ENCODE data around the gene OR5K2. TPM values are rescaled to one million over a fixed set of nuclear protein-coding genes. Genes with fewer than 3 reads are reported as not detected.

Gene OR5K2
- total RNA-seq = not detected
- long read RNA-seq = 0 reads

DNA sequence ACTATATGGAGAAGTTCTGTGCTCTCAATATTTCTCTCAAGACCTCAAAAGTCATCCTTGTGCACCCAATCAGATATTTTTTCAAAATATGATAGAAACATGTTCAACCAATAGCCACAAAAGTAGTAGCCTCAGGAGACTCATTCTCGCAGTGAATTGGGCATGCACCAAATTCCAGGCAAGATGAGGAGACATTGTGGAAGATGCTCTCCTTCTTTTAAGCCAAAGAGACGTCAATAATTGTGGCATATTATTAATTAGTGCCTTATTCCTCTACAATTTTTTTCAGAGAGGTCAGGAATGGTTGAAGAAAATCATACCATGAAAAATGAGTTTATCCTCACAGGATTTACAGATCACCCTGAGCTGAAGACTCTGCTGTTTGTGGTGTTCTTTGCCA, at the start of gene OR5K2:
Gene OR5K2 (plus strand): TSS at position 301 of the 400 bp plus-strand sequence. CDS start 0 bp downstream, at position 301.
- intact Hi-C loops (cut with DNase I) = no loop called here
- DNase-seq = no peak
- no peak for ATAC-seq (ENCODE audit: poor library complexity)

DNA sequence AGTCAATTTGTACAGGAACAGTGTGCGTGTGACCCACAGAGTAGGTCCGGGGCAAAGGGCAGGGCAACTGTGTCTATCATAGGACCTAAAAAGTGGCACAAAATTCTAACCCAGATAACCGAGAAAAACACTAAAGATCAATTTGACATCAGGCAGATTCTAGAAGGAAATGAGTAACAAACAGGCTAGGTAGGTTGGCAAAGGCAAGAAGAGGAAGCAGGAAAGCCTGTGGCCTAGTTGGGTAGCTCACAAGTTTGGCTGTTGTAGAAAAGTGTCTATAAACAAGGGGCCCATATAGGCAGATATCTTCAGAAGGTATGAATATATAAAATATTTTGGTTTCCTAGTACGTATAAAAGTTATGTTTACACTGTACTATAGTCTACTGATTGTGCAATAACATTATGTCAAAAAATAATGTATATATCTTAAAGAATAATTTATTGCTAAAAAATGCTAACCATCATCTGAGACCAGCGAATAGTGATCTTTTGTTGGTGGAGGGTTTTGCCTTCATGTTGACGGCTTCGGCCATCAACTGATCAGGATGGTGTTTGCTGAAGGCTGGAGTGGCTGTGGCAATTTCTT, 47.8 kb upstream of the OR5K2 start:
- intact Hi-C loops (cut with DNase I) = no loop called here
- DNase-seq (no peak), ATAC-seq (ENCODE audit: poor library complexity) (no peak)

DNA sequence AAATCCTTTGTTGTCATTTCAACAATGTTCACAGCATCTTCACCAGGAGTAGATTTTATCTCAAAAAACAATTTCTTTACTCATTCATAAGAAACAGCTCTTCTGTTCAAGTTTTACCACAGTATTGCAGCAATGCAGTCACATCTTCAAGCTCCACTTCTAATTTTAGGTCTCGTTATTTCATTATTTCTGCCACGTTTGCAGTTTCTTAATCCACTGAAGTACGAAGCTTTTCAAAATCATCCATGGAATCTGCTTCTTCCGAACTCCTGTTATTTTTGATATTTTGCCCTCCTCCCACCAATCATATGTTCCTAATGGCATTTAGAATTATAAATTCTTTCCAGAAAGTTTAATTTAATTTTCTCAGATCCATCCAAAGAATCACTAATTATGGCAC, 47.1 kb upstream of the OR5K2 start:
- DNase-seq (no peak), ATAC-seq (ENCODE audit: poor library complexity) (no peak)
- intact Hi-C loops (cut with DNase I) = no loop called here

DNA sequence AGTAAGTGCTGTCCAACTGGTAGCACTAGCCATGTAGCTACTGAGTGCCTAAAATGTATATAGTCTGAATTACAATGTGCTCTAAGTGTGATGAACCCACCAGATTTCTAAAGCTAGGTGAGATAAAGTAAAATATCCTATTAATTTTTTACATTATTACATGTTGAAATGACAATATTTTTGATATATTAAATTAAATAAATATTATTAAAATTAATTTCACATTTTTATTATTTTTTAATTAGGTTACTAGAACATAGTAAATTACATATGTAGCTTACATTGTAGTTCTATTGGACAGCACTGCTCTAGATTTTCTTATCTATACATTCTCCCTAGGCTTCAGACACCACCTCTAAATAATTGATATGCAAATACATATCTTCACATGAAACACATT, 43.7 kb upstream of the OR5K2 start:
- intact Hi-C loops (cut with DNase I) = no loop called here
- no peak for ATAC-seq (ENCODE audit: poor library complexity)
- no peak for DNase-seq

DNA sequence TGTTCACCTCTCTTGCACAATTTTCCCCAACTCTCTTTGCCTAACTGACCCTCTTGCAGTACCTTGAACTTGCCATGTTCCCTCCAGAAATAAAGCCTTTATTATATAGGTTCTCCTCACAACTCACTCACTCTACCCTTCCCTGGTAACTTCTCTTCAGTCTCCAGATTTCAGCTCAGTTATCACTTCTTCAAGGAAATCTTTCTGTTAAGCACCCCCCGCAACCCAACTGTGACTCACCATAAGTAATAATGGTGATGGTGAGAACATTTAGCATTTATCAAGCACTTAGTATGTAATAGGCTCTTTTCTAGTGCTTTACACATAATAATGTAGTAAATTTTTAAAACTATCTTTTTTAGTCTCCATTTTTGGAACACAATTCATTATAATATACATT, 42.6 kb upstream of the OR5K2 start:
- intact Hi-C loops (cut with DNase I) = no loop called here
- DNase-seq (no peak), ATAC-seq (ENCODE audit: poor library complexity) (no peak)

DNA sequence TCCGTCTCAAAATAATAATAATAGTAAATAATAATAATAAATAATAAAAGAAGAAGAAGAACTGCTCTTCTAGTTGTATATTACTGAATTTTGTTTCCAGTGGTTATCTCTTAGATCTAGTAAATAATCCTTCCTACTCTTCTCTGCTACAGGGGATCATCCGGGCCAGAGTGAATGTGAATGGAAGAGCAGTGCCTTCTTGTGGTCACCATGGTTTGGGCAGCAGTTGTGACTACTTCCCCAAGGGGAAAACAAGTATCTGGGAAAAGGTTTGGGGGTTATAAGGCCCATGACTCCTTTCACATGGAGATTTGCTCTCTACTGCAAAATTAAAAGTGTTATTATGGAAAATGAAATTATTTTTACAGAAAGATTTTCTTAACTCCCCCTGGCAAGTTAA, 39.9 kb upstream of the OR5K2 start:
- intact Hi-C loops (cut with DNase I) = no loop called here
- ATAC-seq (ENCODE audit: poor library complexity) = no peak
- DNase-seq = no peak

DNA sequence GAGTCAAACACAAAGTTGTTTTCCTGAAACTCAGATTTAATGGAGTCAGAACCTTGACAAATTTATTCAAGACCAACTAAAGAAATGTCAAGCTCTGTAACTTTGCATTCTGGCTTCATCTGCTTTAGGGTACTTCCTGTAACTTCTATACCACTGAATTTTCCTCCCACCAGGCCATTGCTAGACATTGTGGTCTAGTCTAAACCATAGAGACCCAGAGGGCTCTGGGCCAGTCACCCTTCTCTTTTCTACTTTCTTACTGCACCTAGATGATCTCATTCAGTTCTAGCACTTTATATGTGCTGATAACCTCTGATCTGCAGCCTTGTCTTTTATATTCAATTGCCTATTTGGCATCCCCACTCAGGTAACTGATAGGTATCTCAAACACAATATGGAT, 37.3 kb upstream of the OR5K2 start:
- intact Hi-C loops (cut with DNase I) = no loop called here
- no peak for DNase-seq
- ATAC-seq (ENCODE audit: poor library complexity) = no peak

DNA sequence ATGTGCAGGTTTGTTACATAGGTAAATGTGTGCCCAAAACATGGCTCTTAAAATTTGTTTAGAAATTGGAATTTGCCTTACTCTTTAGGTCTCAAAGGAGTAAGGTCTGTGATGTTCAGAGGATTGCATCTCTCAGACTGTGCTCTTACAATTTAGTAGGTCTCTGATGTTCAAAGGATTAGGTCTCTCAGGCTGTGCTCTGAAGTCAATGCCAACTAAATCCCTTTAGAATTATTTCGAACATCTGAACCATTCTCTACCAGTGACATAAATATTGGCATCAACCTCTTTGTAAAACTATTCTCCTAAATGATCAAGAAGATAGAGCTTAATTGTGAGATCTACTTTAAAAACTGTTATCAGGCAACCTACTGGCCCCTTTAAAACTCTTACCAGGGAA, 34.6 kb upstream of the OR5K2 start, which contains the start of gene OR5K1:
Gene OR5K1 (plus strand): TSS at position 301 of the 400 bp plus-strand sequence. CDS start 6,376 bp downstream, outside the sequence.
- intact Hi-C loops (cut with DNase I) = no loop called here
- ATAC-seq (ENCODE audit: poor library complexity) = no peak
- DNase-seq = no peak

DNA sequence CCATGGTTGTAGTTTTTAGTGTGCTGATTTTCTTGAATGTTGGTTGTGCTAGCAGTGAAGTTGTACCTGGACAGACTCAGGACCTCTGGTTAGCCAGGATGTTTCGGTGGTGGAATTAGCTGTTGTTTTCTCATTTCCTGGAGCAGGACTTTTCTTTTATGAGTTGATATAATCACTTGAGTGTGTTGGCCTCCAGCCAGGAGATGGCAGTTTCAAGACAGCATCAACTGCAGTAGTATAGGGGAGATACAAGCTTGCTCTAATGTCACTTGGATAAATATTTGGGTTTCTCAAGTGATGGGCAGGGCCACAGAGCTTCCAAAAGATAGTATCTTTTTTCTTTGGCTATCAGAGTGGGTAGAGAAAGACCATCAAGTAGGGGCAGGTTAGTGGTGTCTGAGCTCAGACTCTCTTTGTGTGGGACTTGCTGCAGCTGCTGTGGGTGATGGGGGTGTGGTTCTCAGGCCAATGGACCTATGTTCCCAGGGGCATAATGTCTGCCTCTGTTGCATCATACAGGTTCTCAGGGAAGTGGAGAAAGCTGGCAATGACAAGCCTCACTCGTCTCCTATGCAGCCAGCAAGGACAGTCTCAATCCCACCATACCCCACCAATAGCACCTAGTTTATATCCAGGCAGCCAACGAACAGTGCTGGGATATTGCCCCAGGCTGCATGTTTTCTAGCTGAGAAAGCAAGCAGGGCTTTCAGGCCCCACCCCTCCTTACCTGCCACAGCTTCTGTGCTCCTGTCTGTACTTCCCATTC, 14.6 kb upstream of the OR5K2 start:
- DNase-seq = no peak
- intact Hi-C loops (cut with DNase I) = no loop called here

DNA sequence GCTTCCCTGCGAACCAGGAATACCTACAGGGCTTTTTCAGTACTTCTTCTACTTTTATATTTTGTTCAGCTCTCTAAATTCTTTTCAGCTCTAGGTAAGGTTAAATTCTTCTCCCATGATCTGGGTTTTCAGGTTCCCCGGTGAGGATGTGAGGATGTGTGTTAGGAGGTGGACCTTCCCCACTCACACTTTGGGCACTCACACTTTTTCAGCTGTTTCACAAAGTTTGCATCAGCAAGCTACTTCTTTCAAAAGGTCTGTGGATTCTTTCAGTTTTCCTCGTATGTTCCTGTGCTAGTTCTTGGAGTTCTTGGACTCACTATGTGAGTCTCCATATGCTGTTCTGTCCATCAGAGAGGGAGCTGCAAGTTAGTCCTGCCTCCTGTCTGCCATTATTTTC, 13.9 kb upstream of the OR5K2 start:
- ATAC-seq (ENCODE audit: poor library complexity) = no peak
- DNase-seq = no peak
- intact Hi-C loops (cut with DNase I) = no loop called here

More for the DNA sequence above, 14.6 kb upstream of the OR5K2 start:
- no peak for ATAC-seq (ENCODE audit: poor library complexity)

DNA sequence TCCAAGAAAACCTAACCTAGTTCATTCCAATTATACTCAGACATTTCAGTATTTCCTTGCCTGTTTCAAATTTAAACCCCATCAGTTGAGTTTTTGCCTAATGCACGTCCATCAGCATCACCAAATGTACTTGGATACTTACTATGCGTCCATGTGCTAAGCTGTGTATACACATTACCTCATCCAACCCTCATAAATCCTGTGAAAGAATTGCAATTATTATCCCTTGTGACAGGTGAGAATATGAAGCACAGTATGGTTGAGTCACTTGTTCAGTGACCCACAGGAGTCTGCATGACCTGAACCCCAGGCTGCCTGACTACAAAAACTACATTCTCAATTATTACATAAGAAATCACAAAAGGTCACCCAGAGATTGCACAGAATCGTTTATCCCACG, 2.5 kb downstream of the OR5K2 start:
- ATAC-seq (ENCODE audit: poor library complexity) (no peak), DNase-seq (no peak)
- intact Hi-C loops (cut with DNase I) = no loop called here

DNA sequence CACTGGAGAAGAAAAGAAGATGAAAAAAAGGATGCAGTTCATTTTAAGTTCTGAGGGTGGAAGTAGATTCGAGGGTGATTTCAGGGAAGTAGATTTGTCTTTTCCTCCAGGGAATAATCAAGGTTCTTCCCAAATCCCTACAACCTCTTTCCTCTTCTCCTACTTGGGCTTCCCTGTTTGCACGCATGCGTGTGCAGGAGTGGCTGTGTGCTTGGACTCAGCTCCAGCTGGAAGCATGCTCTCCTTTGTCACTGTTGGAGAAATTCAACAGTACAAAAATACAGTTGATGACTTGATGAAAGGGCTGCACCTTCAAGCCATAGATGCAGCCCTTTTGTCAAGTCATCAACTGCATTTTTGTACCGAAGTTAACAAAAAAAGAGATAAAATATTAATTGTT, 3.8 kb downstream of the OR5K2 start:
- DNase-seq = no peak
- intact Hi-C loops (cut with DNase I) = no loop called here
- ATAC-seq (ENCODE audit: poor library complexity) = no peak

DNA sequence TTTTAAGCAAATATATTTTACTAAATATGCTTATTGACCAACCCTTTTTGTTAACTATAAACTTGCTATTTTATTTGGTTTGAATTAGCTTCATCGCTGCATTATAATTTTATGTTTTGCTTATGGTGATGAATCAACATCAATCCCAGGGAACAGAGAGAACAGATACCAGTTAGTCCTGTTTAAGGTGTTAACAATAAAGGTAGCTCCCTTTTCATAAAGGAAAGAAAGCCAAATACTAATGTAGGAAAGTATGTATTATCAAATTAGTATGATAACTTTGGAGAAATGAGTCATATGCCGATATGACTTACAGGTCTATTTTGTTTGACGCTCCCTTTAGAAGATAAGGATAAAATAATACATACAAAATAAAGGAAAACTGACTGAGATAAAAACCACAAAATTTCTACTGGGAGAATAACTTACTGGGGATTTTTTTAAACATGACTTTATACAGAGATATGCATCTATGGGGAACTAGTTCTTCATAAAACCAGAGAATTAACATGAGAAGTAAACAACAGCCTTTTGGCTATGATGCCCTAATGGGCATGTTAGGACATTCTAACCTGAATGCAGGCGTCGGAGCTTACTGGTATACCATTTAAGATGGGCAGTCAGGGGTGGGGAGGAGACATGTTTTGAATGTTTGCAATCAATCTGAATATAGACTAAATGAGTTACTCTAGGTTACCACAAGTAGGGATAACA, 4.5 kb downstream of the OR5K2 start:
- DNase-seq (no peak), ATAC-seq (ENCODE audit: poor library complexity) (no peak)
- intact Hi-C loops (cut with DNase I) = no loop called here

DNA sequence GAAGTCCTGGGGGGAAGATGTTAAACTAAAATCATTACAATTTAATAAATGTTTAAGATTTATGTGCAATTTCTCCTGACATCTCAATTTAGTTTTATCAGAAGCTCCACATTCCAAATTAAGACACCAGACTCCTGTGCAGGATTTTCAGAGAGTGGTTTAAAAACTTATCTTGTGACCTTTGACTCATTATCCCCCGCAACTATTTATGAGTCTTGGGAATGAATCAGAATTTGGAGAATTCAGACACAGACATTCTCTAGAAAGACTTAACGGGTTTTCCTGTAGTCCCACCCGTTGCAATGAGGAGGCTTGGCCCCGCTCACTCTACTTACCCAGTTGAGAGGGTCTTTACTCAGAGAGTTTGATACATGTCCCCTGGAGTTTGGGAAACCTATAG, 7.1 kb downstream of the OR5K2 start:
- intact Hi-C loops (cut with DNase I) = no loop called here
- DNase-seq (no peak), ATAC-seq (ENCODE audit: poor library complexity) (no peak)

DNA sequence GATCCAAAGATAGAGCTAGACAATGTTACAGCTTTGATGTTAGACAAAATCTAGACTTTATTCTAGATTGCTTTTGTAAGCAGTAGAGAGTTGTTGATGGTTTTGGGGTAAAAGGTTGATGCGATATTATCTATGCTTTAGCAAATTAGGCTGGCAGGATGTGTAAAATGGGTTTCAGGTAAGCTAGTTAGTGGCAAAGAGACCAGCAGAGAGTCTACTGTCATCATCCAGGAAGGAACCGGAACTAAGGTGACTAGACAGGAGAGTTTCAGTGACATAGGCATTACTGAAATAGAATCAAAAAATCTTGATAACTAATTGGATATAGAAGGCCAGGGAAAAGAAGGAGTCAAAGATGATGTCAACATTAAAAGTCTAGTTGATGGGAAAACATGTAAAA, 11.1 kb downstream of the OR5K2 start:
- DNase-seq (no peak), ATAC-seq (ENCODE audit: poor library complexity) (no peak)
- intact Hi-C loops (cut with DNase I) = no loop called here

DNA sequence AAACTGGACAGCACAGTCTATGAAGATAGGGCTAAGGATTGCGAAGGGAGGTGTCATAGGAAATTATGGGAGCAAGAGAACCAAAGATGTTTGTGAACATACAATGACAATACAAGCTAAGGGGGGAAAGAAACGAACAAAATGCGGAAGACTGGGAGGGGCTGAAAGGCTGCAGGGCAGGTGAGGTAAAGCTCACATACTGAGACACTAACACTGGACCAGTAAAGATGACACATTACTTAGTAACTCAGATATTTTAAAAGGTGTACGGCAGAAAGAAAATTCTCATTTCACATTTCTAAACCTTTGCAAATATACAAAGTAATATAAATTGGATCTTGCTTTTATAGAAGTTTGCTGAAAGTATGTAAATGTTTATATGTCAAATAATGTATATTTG, 15.1 kb downstream of the OR5K2 start:
- ATAC-seq (ENCODE audit: poor library complexity) = no peak
- no peak for DNase-seq
- intact Hi-C loops (cut with DNase I) = no loop called here

DNA sequence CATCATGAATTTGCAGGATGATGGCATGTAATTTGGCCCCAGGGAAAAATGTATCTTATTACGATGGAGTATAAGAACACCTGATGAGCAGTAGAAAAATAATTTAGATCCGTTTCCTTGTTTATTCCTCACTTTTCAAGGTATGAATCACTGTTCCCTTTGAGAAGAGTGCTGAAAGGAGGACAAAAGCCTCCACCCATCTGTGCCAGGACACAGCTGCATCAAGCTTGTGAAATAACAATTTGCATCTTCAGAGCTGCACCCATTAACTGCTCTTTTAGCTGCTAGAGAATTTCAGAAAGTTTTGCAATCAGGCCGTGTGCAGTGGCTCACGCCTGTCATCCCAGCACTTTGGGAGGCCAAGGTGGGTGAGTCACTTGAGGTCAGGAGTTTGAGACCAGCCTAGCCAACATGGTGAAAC, 15.6 kb downstream of the OR5K2 start:
- intact Hi-C loops (cut with DNase I) = no loop called here
- ATAC-seq (ENCODE audit: poor library complexity) (peak; percentile 25), DNase-seq (no peak)

DNA sequence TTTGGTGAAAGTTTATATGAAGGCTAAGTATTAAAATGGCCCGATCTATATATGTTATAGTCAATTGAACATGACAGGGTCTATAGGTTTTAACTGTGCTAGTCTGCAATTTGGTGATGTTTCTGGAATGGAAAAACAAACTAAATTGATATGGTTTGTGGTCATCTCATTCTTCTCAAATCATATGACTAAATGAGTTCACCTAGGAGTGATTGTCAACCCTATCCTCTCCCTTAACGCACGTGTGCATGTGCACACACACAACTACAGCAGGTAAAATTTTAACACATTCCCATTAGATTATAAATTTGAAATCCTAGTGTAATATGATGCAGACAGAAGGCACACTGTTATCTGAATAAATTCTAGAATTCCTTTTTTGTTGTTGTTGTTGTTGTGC, 16.3 kb downstream of the OR5K2 start:
- no peak for DNase-seq
- intact Hi-C loops (cut with DNase I) = no loop called here
- no peak for ATAC-seq (ENCODE audit: poor library complexity)

DNA sequence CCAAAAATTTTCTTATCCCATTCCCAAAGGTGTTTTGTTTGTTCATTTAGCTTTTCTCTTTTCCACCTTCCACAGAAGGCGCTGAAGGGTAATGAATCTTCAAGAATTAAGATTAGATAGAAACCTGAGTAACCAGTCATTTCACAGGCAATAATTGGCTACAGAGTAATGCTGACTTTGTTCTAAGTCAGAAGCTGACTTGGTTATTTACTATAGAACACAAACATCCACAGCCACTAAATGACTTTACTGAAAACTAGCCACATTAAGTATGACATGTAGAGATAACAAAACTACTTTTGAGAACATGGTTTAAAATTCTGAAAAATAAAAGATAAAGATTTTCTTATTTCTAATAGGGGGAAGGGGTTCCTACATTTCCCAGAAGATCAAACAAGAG, 17.5 kb downstream of the OR5K2 start:
- DNase-seq (no peak), ATAC-seq (ENCODE audit: poor library complexity) (no peak)
- intact Hi-C loops (cut with DNase I) = no loop called here

DNA sequence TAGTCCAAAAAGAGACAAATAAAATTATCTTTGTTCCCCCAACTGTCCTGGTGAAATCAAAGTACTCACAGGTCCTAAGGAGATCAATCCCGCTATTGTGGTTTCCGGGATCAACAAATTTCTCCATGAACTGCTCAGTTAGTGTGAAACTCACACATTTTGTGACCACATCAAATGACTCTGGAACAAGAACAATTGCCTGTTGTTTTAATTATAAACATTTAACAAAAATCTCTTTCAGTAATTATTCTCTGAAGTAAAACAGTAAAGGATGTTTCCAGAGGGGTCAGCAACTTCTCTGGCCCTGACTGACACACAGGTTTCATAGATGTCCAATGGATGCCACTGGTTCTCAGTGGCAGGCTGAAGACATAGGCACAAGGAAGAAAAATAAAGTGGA, 21.3 kb downstream of the OR5K2 start:
- intact Hi-C loops (cut with DNase I) = no loop called here
- no peak for DNase-seq
- ATAC-seq (ENCODE audit: poor library complexity) = no peak

Data from Right ventricle myocardium superior (tissue), 1 donor.